AG09319 (cell line): ENCODE results near the gene DRD4.
"Not testable (repeated sequence)": the region's sequence is repeated elsewhere in the genome, so short reads cannot be mapped to it uniquely, and the experiment has no call there.

Experiments
- DNase-seq: peaks from one replicate; pipeline ENCODE4 v3.0.0-alpha.2; 2010; ENCODE audit warnings: low read depth; ENCODE audit errors: extremely low read depth
- CTCF ChIP-seq: IDR thresholded peaks from 2 replicates; pipeline ENCODE4 v1.5.1; 2011; ENCODE audit warnings: low read depth, mild to moderate bottlenecking, inconsistent platforms, low read length, moderate library complexity

The DRD4 gene

GRCh38 chr11:687751-688150 is 50.7 kb downstream of the DRD4 start:
- TF ChIP-seq CTCF: no peak
- DNase-seq: no peak

- no peak for TF ChIP-seq CTCF
- no peak for DNase-seq
These were observed 51.6 kb downstream of the DRD4 start for GRCh38 chr11:688681-689080.

- DNase-seq: no peak
- TF ChIP-seq CTCF: no peak
These were observed 52.6 kb downstream of the DRD4 start for GRCh38 chr11:689625-690024.

GRCh38 chr11:690244-690643 is 53.2 kb downstream of the DRD4 start:
- DNase-seq: not testable (repeated sequence)
